K562 (cell line): ENCODE data around the gene AGMO. TPM values are rescaled to one million over a fixed set of nuclear protein-coding genes. Genes with fewer than 3 reads are reported as not detected.

Experiments
- ATAC-seq: fragments of 200-7000 bp; cut with Tn5 transposase; 3 replicates; pipeline ENCODE4 v1.9.1; 2020; ENCODE audit warnings: moderate library complexity
- BruUV-seq: library from RNA; stranded (reverse); fragments of 400-500 nt; replicated peaks from 2 replicates; lab custom pipeline; 2021; lab: Mats Ljungman, UMichigan
- CTCF ChIA-PET: fragments of 300-600 bp; formaldehyde crosslinking; extraction: SDS; loops from one replicate; lab custom pipeline; 2021; ENCODE audit warnings: low intra/inter-chr PET ratio; lab: Yijun Ruan, JAX
- POLR2A ChIA-PET: fragments of 300-600, 350-650 bp; sonication (Branson Sonifier 250); formaldehyde crosslinking; extraction: SDS; loops from one replicate; lab custom pipeline; 2021; ENCODE audit warnings: antibody characterized with exemption, inconsistent platforms; lab: Yijun Ruan, JAX
- DNase-seq, 4 experiments: peaks; one replicate each; pipeline versions ENCODE4 v3.0.0 to v3.0.0-alpha.2; 2011 to 2018; ENCODE audit warnings: low spot score in 3 of 4, mixed read lengths in 3 of 4; ENCODE audit errors: extremely low read depth in 1 of 4
- FAIRE-seq: peaks from 2 replicates; lab custom pipeline; 2011; peaks lifted over from hg19 to GRCh38; lab: Jason Lieb, UNC
- H2AFZ ChIP-seq: 2 replicates; pipeline ENCODE4 v1.6.0; 2011; ENCODE audit warnings: low read depth, low read length, control low read depth, inconsistent platforms
- H3K27ac ChIP-seq: fragments of 200-600 bp; 3 replicates; pipeline ENCODE4 v1.8.0; 2011; ENCODE audit warnings: low read depth, mild to moderate bottlenecking, control low read depth, inconsistent platforms, low read length, moderate library complexity, mixed read lengths; ENCODE audit errors: extremely low read depth
- H3K27me3 ChIP-seq, 2 experiments: fragments of 300-600 bp in 1 of 2; 2 replicates in 1 of 2; 3 replicates in 1 of 2; pipeline versions ENCODE4 v1.6.0 to v1.8.0; 2011; ENCODE audit warnings: inconsistent platforms in 2 of 2, low read length in 2 of 2, mild to moderate bottlenecking in 1 of 2, mixed read lengths in 1 of 2, moderate library complexity in 1 of 2; ENCODE audit not compliant: control insufficient read depth in 2 of 2, insufficient read depth in 2 of 2
- H3K36me3 ChIP-seq: fragments of 300-600 bp; 3 replicates; pipeline ENCODE4 v1.8.0; 2011; ENCODE audit warnings: mild to moderate bottlenecking, low read length, inconsistent platforms; ENCODE audit not compliant: control insufficient read depth, insufficient read depth
- H3K4me1 ChIP-seq, 2 experiments: fragments of 200-600 bp in 1 of 2; replicated peaks in 1 of 2; 2 replicates in 1 of 2; 3 replicates in 1 of 2; pipeline versions ENCODE4 v1.5.1 to v1.8.0; 2011; ENCODE audit warnings: inconsistent platforms in 2 of 2, low read length in 2 of 2, mild to moderate bottlenecking in 1 of 2, mixed read lengths in 1 of 2, moderate library complexity in 1 of 2; ENCODE audit not compliant: control insufficient read depth in 2 of 2, insufficient read depth in 2 of 2
- H3K4me2 ChIP-seq: 2 replicates; pipeline ENCODE4 v1.6.1; 2011; ENCODE audit warnings: low read length, control low read depth, inconsistent platforms, mixed read lengths; ENCODE audit not compliant: insufficient read depth
- H3K4me3 ChIP-seq: fragments of 200-600 bp; sonication (generic), shearing (Covaris generic); 2 replicates; pipeline ENCODE4 v1.5.1; 2016; ENCODE audit warnings: control low read depth, inconsistent platforms
- H3K79me2 ChIP-seq: fragments of 200-600 bp; 3 replicates; pipeline ENCODE4 v1.8.0; 2011; ENCODE audit warnings: low read length, inconsistent platforms; ENCODE audit not compliant: control insufficient read depth, insufficient read depth
- H3K9ac ChIP-seq, 2 experiments: 2 replicates each; pipeline versions ENCODE4 v1.6.0 to v1.6.1; 2011; ENCODE audit warnings: low read depth in 2 of 2, low read length in 2 of 2, control low read depth in 1 of 2, inconsistent platforms in 1 of 2, mild to moderate bottlenecking in 1 of 2, mixed read lengths in 1 of 2; ENCODE audit not compliant: insufficient read depth in 1 of 2
- H3K9me1 ChIP-seq: one replicate; pipeline ENCODE4 v1.6.0; 2011; ENCODE audit warnings: inconsistent platforms, mild to moderate bottlenecking, low read length, moderate library complexity; ENCODE audit not compliant: control insufficient read depth, insufficient read depth
- H3K9me3 ChIP-seq: replicated peaks from 2 replicates; pipeline ENCODE4 v1.5.1; 2011; ENCODE audit warnings: low read depth, low read length, inconsistent platforms; ENCODE audit not compliant: control insufficient read depth, insufficient read depth
- H4K20me1 ChIP-seq: replicated peaks from 2 replicates; pipeline ENCODE4 v1.6.1; 2011; ENCODE audit warnings: low read length, inconsistent platforms, mixed read lengths; ENCODE audit not compliant: control insufficient read depth, insufficient read depth
- BCOR ChIP-seq: fragments of 450-650 bp; IDR thresholded peaks from 2 replicates; pipeline ENCODE4 v1.6.1; 2016
- POLR2B ChIP-seq: fragments of 450-650 bp; IDR thresholded peaks from 2 replicates; pipeline ENCODE4 v1.6.1; 2018; ENCODE audit warnings: low read depth; ENCODE audit not compliant: partially characterized antibody
- PRDM10 ChIP-seq: fragments of 450-650 bp; IDR thresholded peaks from 2 replicates; pipeline ENCODE4 v1.6.1; 2018; ENCODE audit not compliant: partially characterized antibody
- PREB ChIP-seq: sonication (generic); formaldehyde crosslinking; IDR thresholded peaks from 2 replicates; pipeline ENCODE4 v1.8.1; 2023; ENCODE audit warnings: mild to moderate bottlenecking, missing genetic modification reagents
- SIX5 ChIP-seq, 2 experiments: IDR thresholded peaks; 2 replicates each; pipeline ENCODE4 v1.6.1; 2011; ENCODE audit warnings: low read length in 2 of 2, borderline replicate concordance in 1 of 2, low read depth in 1 of 2, mild to moderate bottlenecking in 1 of 2, moderate library complexity in 1 of 2; ENCODE audit not compliant: insufficient read depth in 1 of 2
- SP2 ChIP-seq: IDR thresholded peaks from 2 replicates; pipeline ENCODE4 v1.6.1; 2011; ENCODE audit warnings: mild to moderate bottlenecking, low read depth, low read length, moderate library complexity; ENCODE audit not compliant: poor library complexity, severe bottlenecking; ENCODE audit errors: extremely low read depth
- U2AF2 ChIP-seq: fragments of 200-400 bp; formaldehyde crosslinking; optimal IDR thresholded peaks from 2 replicates; pipeline ENCODE3; 2017; ENCODE audit warnings: low read depth, mild to moderate bottlenecking, low read length
- USF2 ChIP-seq: sonication (generic); formaldehyde crosslinking; IDR thresholded peaks from 2 replicates; pipeline ENCODE4 v1.5.0; 2020; ENCODE audit warnings: missing genetic modification reagents
- ZBTB7A ChIP-seq: IDR thresholded peaks from 2 replicates; pipeline ENCODE4 v1.6.1; 2011; ENCODE audit warnings: low read depth, mild to moderate bottlenecking, low read length, moderate library complexity, borderline replicate concordance; ENCODE audit not compliant: control insufficient read depth
- ZNF699 ChIP-seq: fragments of 250-450 bp; sonication (Bioruptor Pico); IDR thresholded peaks from 2 replicates; pipeline ENCODE4 v1.8.0; 2021; ENCODE audit warnings: mild to moderate bottlenecking, moderate library complexity; ENCODE audit not compliant: insufficient replicate concordance
- WGBS: fragments of 100-300 bp; shearing (Covaris generic); methylation state at CpG from one replicate; pipeline ENCODE4 v1.1.6; 2016; ENCODE audit warnings: low coverage, mixed read lengths; ENCODE audit not compliant: insufficient coverage; ENCODE audit errors: missing lambda C conversion rate; 5-methylcytosine and 5-hydroxymethylcytosine counted together
- in situ Hi-C: fragments of 300-500 bp; cut with MboI; formaldehyde crosslinking; loops from 4 replicates; pipeline ENCODE4 v1.15.0; 2018; ENCODE audit warnings: inconsistent platforms, mixed read lengths
- intact Hi-C: fragments of 100-400 bp; cut with micrococcal nuclease; formaldehyde crosslinking; loops from 2 replicates; pipeline ENCODE4 v1.14.2; 2022
- polyA plus RNA-seq, 8 experiments: library from polyadenylated mRNA; depleted of rRNA in 4 of 8; stranded (reverse) in 5 of 8; unstranded in 3 of 8; fragments of >200 nt; fragmentation: Nextera tagmentation in 2 of 8; fragmentation: Illumina TruSeq in 1 of 8; extraction: Ambion mirVana in 2 of 8; extraction: Trizol in 1 of 8; gene quantifications; 2 replicates each; pipeline versions ENCODE4 v1.2.1 to v1.2.3, GENCODE V29; 2011 to 2014; ENCODE audit warnings: inconsistent platforms in 1 of 8, missing spikeins in 1 of 8
- total RNA-seq, 7 experiments: library from RNA; depleted of rRNA in 6 of 7; stranded (reverse); fragments of >200 nt in 6 of 7; fragmentation: Illumina TruSeq in 2 of 7; extraction: Trizol in 2 of 7; gene quantifications; 2 replicates each; pipeline versions ENCODE4 v1.2.1 to v1.2.3, GENCODE V29; 2011 to 2021; ENCODE audit warnings: low replicate concordance in 1 of 7

The AGMO gene
- total and polyA plus RNA-seq, 9 of the 15 experiments (the other 6 are each of a cell fraction or from before 2014, with no cell fraction given), result 0.30 to 1.4 (median 0.69) TPM; not detected in 1

- Histone ChIP-seq H4K20me1 (no peaks in the 10 kb centered on the region), H3K9me1 (no peaks in the 10 kb centered on the region), H3K4me1 (no peaks in the 10 kb centered on the region), H2AFZ (no peak overlapping the region), H3K9ac (no peak overlapping the region), H3K9me3 (0 out of 2 replicates have a peak, but pooled peaks cover 1% of the 10 kb centered on the region), H3K27ac (no peak overlapping the region), H3K27me3 (no peaks in the 10 kb centered on the region), H3K36me3 (no peaks in the 10 kb centered on the region), H3K79me2 (no peaks in the 10 kb centered on the region), H3K4me3 (no peak overlapping the region), H3K4me2 (no peak overlapping the region)
- WGBS, result 0% methylated on average over 2 of the region's 2 CpGs
- ChIA-PET POLR2A (no interaction called here), CTCF (interaction anchor here (0.6 kb wide), 1 partner anchor 428 kb away, joined by 3 read pairs; no protein-coding TSS in a partner anchor)
- TF ChIP-seq SP2, result no peak
- no peak for TF ChIP-seq ZNF699
- no peak for TF ChIP-seq ZBTB7A
- no peak for TF ChIP-seq BCOR
- no peak for TF ChIP-seq POLR2B
- TF ChIP-seq SIX5 (IDR thresholded peaks at IDR 0.05; ENCODE audit: borderline replicate concordance in 1 of 2, insufficient read depth in 1 of 2, low read depth in 1 of 2, low read length in 2 of 2), result no peak
- TF ChIP-seq U2AF2, result no peak
- TF ChIP-seq PREB (CRISPR knock-in tag), result no peak
- no peak for TF ChIP-seq PRDM10
- TF ChIP-seq USF2 (CRISPR knock-in tag), result no peak
- intact Hi-C loops, result no loop called here
- in situ Hi-C loops, result no loop called here
- BruUV-seq, result no TSS peak
- ATAC-seq, result no peak
- FAIRE-seq, result no peak
- no peak for DNase-seq
Observed at GRCh38 chr7:15424468-15424867, 137.3 kb downstream of the AGMO start.
